Osteocyte (in vitro differentiated cells): ENCODE results near the gene TAMALIN. TPM values are rescaled to one million over a fixed set of nuclear protein-coding genes. Genes with fewer than 3 reads are reported as not detected.

Source experiments
- DNase-seq: peaks from one replicate; pipeline ENCODE4 v3.0.0; 2021; ENCODE audit warnings: mixed read lengths; ENCODE audit not compliant: unreplicated experiment; ENCODE audit errors: extremely low spot score
- H3K27ac Mint-ChIP-seq: one replicate; pipeline ENCODE4 v1.8.0; 2021; ENCODE audit warnings: mild to moderate bottlenecking, mixed read lengths; ENCODE audit not compliant: unreplicated experiment
- H3K27me3 Mint-ChIP-seq: one replicate; pipeline ENCODE4 v1.8.0; 2021; ENCODE audit warnings: mixed read lengths; ENCODE audit not compliant: unreplicated experiment
- H3K36me3 Mint-ChIP-seq: one replicate; pipeline ENCODE4 v1.8.0; 2021; ENCODE audit warnings: mixed read lengths; ENCODE audit not compliant: unreplicated experiment
- H3K4me1 Mint-ChIP-seq: one replicate; pipeline ENCODE4 v1.8.0; 2021; ENCODE audit warnings: mixed read lengths; ENCODE audit not compliant: unreplicated experiment
- H3K4me3 Mint-ChIP-seq: one replicate; pipeline ENCODE4 v1.8.0; 2021; ENCODE audit warnings: mild to moderate bottlenecking, moderate library complexity, mixed read lengths; ENCODE audit not compliant: unreplicated experiment
- H3K9me3 Mint-ChIP-seq: one replicate; pipeline ENCODE4 v1.8.0; 2021; ENCODE audit warnings: mixed read lengths; ENCODE audit not compliant: unreplicated experiment
- CTCF ChIP-seq: fragments of 200-600 bp; sonication (generic); IDR thresholded peaks from 2 replicates; pipeline ENCODE4 v1.5.0; 2021; ENCODE audit warnings: antibody characterized with exemption, mild to moderate bottlenecking, moderate library complexity
- total RNA-seq: library from RNA; stranded (reverse); gene quantifications from 2 replicates; pipeline ENCODE4 v1.2.1, GENCODE V29; 2021

Gene TAMALIN
- total RNA-seq, 1 donor from 2014 or later, result 25.5 TPM

GRCh38 chr12:52035190-52035589 is 28.4 kb downstream of the TAMALIN start:
- Mint-ChIP-seq H3K4me1 (peaks cover 35% of the 10 kb centered on the region), H3K4me3 (peak overlapping the region; percentile 63), H3K36me3 (no peaks in the 10 kb centered on the region), H3K27ac (peak overlapping the region; percentile 44), H3K9me3 (no peaks in the 10 kb centered on the region), H3K27me3 (no peaks in the 10 kb centered on the region)
- TF ChIP-seq CTCF, result no peak
- DNase-seq, result no peak

GRCh38 chr12:52035926-52036325 is 29.2 kb downstream of the TAMALIN start:
- peak overlapping the region; percentile 63 for H3K4me3 Mint-ChIP-seq
- no peaks in the 10 kb centered on the region for H3K36me3 Mint-ChIP-seq
- no peak for TF ChIP-seq CTCF
- no peaks in the 10 kb centered on the region for H3K9me3 Mint-ChIP-seq
- peak overlapping the region; percentile 69 for H3K27ac Mint-ChIP-seq
- no peaks in the 10 kb centered on the region for H3K27me3 Mint-ChIP-seq
- H3K4me1 Mint-ChIP-seq, result peaks cover 35% of the 10 kb centered on the region
- no peak for DNase-seq

- DNase-seq, result peak; percentile 91
- Mint-ChIP-seq H3K27ac (peak overlapping the region; percentile 69), H3K4me1 (peaks cover 35% of the 10 kb centered on the region), H3K9me3 (no peaks in the 10 kb centered on the region), H3K4me3 (peak overlapping the region; percentile 63), H3K27me3 (no peaks in the 10 kb centered on the region), H3K36me3 (no peaks in the 10 kb centered on the region)
- TF ChIP-seq CTCF, result no peak
These were observed 29.9 kb downstream of the TAMALIN start for GRCh38 chr12:52036587-52037171.

- DNase-seq, result no peak
- Mint-ChIP-seq H3K36me3 (no peaks in the 10 kb centered on the region), H3K9me3 (no peaks in the 10 kb centered on the region), H3K4me1 (peaks cover 30% of the 10 kb centered on the region), H3K4me3 (peak overlapping the region; percentile 81), H3K27ac (peak overlapping the region; percentile 85), H3K27me3 (no peaks in the 10 kb centered on the region)
- TF ChIP-seq CTCF, result no peak
These were observed 30.6 kb downstream of the TAMALIN start for GRCh38 chr12:52037248-52037861.

GRCh38 chr12:52038447-52038846 is 31.7 kb downstream of the TAMALIN start:
- Mint-ChIP-seq H3K4me3 (peak overlapping the region; percentile 81), H3K36me3 (no peaks in the 10 kb centered on the region), H3K9me3 (no peaks in the 10 kb centered on the region), H3K27me3 (no peaks in the 10 kb centered on the region), H3K4me1 (peaks cover 22% of the 10 kb centered on the region), H3K27ac (peak overlapping the region; percentile 43)
- TF ChIP-seq CTCF, result no peak
- DNase-seq, result no peak
